Ramos (cell line): ENCODE measurements around the gene BBS10.
"Not testable (repeated sequence)": the region's sequence is repeated elsewhere in the genome, so short reads cannot be mapped to it uniquely, and the experiment has no call there.

ENCODE experiments used
- in situ Hi-C: fragments of 300-500 bp; cut with MboI; formaldehyde crosslinking; loops from one replicate; pipeline ENCODE4 v1.14.3; 2022; ENCODE audit warnings: low sequenced_read_pairs; ENCODE audit not compliant: unreplicated experiment

Gene BBS10

DNA sequence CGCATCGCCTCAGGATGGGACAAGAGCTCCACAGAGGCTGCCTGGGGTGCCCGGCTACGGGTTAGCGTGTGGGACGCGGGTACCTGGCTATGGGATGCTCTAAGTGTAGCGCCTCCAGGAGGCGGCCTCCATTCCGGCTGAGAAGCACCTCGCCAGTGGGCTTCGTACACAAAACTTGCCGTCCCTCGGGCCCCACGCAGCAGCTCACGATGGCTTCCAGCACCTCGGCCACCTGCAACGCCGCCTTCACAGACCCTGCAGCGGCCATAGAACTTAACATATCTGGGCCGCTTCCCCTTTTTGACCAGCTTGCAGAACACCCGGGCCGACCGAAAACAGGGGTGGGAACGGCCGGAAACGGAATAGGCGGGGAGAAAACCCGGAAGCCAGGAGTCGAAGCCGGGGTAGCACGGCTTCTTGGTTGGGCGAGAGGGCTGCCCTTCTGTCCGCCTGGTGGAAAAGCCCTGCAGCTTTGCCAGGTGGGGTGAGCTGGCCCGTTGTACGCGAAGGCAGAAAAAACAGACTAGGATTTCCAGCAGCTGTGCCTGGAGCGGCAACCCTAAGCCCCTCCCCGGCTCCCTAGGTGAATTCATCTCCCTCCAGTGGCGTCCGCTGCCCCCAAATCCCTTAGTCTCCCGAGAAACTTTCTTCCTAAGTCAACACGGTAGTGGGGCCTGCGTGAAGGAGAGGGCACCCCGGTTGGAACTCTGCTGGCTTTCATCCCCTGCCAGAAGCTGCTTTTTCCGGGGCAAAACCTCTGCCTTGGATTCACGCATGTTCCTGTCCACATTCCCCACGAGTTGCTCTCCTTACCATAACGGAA lies at the start of gene BBS10:
BBS10 (minus strand) TSS at position 337 of the 823 bp plus-strand sequence; CDS start at position 280, 57 bp downstream.
- in situ Hi-C loops: no loop called here

DNA sequence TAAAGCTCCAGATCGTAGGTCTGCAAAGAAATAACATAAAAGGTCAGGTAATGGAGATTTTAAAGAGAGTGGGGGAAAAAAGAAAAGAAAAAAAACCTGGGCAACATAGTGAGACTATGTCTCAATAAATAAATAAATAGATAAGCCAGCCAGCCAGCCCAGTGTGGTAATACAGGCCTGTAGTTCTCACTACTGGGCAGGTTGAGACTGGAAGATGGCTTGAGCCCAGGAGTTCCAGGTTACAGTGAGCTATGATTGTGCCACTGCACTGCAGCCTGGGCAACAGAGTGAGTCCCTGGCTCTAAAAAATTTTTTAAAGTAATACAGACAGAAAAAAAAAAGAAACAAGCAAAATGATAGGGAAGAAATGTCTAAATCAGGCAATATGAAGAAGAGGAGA lies 43.2 kb upstream of the BBS10 start:
- in situ Hi-C loops: no loop called here

DNA sequence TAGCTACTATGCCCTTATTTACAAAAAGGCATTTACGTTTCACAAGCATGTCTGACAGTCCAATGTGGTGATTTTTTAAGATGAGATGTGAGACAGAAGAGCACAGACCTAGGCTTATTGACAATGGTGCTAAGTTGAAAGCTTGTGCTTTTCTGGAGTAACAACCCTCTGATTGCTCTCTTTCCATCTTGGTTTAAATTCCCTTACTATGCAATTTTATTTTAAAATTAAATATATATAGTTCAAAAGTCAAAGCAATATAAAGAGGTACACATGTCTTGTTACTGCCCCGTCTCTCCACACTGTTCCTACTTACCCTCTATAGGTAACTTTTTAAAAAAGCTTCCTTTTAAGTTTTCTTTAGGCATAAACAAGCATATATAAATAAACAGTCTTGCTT lies 39.4 kb upstream of the BBS10 start:
- in situ Hi-C loops: no loop called here

DNA sequence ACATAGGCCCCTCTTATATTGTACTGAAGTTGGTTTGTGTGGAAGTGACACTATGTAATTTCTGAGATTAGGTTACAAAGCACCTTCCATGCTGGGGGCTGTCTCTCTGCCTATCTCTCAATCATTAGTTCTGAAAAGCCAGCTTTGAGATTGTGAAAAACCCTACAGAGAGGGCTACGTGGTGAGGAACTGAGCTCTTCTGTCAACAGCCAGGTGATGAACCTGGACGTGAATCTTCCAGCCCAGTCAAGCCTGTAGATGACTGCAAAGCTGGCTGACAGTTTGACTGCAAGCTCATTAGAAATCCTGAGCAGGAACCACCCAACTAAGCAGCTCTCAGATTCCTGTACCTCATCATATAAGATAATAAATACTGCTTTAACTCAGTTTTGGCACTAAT lies 36.3 kb upstream of the BBS10 start:
- in situ Hi-C loops: no loop called here

DNA sequence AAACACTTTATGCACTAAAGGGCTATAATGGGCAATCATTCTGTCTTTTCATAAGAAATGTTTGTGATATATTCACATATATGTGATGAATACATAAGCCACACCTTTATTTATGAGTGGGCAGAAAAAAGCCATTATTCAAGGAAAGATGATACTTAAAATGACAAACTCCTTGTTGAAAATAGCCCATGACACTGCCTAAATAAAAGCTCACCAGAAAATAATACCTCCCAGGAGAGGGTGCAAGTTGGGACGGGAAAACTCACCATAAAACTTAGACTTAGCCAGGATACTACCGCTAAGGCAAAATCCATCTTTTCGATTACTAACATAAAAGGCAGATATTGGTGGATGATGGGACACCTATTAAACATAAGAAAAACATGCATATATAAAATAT lies 35.8 kb upstream of the BBS10 start:
- in situ Hi-C loops: no loop called here

DNA sequence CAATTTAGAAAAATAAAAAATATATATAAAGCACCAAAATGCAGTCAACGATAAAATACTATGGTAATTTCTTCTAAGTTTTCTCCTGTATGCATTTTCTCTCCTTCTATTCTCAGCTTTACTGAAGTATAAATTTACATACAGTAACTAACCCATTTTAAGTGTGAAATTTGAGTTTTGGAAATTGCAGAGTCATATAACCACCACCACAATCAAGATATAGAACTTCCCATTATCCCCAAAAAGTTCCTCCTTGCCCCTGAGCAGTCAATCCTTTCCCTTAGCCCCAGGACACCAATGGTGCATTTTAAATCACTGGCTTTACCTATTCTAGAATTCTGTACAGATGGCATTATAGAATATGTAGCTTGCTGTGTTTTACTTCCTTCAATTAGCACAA lies 31.0 kb upstream of the BBS10 start:
- in situ Hi-C loops: no loop called here

DNA sequence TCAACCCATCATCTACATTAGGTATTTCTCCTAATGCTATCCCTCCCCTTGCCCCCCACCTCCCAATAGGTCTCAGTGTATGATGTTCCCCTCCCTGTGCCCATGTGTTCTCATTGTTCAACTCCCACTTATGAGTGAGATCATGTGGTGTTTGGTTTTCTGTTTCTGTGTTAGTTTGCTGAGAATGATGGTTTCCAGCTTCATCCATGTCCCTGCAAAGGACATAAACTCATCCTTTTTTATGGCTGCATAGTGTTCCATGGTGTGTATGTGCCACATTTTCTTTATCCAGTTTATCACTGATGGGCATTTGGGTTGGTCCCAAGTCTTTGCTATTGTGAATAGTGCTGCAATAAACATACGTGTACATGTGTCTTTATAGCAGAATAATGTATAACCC lies 28.7 kb upstream of the BBS10 start:
- in situ Hi-C loops: not testable (repeated sequence)

DNA sequence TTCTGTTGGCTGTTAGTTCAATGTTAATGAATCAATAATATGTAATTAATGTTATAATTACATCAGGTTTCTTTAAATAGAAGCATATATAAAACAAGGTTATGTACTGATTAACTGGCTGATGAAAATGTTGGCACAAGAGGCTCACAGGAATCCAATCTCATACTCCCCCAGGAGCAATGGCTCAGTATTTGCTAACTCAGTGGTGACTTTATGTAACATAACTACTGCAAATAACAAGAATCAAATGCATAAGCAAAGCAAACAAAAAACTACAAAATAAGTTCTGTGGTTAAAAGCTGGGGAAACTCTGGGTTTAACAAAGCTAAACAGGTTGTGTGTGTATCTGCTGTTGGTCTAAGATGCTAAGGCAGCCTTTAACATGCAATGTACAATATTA lies 27.7 kb upstream of the BBS10 start:
- in situ Hi-C loops: no loop called here

DNA sequence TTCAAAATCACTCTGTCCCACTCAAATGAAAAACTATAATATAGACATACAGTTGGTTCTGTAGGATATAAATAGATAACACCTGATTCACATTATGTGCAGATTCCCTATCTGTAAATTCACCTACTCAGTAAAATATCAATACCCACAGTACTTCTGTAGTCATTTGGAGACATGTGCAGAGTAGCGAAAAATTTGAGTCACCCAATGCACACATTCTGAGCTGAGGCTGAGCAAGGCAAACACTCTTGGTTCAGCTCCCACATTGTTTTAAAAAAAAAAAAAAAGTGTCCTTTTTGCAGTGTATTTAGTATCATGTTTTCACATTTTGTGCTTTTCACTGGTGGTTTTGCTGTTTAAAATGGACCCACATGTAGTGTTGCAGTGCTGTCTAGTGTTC lies 27.3 kb upstream of the BBS10 start:
- in situ Hi-C loops: no loop called here

DNA sequence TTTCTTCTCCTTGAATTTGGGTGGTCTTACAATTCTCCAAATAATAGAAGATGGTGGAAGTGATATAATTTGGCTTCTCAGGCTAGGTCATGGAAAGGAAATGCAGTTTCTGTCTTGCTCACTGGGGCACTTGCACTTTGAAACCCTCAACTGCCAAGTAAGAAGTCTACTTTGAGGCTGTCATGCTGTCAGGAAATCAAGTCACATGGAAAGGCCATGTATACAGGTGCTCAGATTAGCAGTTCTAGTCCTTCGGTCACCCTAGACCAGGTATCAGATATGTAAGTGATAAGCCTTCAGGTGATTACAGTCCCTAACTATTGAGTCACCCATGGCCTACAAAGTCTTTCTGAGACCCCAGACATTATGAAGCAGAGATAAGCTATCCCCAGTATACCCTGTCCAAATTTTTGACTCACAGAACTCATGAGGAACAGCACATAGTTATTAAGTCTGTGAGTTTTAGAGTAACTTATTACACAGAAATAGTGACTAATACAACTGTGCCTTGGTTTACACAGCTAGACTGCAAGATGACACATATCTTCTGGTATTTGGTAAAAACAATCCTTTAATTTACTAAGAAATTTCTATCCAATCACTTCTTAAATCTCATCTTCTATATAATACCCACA lies 26.3 kb upstream of the BBS10 start:
- in situ Hi-C loops: no loop called here

DNA sequence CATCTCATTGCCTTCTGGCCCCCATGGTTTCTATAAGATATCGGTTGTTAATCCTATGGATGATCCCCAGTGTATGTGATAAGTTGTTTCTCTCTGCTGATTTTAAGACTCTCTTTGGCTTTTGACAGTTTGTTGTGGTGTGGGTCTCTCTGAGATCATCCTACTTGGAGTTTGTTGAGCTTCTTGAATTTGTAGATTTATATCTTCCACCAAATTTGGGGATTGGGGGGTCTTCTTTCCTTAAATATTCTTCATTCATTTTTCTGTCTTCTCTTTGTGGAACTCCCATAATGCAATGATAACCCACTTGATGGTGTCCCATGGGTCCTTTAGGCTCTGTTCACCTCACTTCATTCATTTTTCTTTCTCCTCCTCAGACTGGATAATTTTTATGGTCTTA lies 20.0 kb upstream of the BBS10 start:
- in situ Hi-C loops: no loop called here

DNA sequence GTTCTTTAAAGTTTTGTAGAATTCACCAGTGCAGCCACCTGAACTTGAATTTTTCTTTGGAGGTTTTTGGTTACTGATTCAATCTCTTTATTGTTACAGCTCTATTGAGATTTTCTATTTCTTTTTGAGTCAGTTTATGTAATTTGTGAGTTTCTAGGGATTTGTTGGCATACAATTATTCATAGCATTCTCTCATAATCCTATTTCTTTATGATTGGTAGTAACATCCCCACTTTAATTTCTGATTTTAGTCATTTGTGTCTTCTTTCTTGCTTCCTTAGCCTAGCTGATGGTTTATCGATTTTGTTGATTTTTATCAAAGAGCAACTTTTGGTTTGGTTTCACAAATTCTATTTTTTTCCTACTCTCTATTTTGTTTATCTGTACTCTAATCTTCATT lies 17.9 kb upstream of the BBS10 start:
- in situ Hi-C loops: no loop called here

DNA sequence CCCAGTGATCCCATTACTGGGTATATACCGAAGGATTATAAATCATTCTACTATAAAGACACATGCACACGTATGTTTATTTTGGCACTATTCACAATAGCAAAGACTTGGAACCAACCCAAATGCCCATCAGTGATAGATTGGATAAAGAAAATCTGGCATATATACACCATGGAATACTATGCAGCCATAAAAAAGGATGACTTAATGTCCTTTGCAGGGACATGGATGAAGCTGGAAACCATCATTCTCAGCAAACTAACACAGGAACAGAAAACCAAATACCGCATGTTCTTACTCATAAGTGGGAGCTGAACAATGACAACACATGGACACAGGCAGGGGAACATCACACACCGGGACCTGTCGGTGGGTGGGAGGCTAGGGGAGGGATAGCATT lies 15.9 kb upstream of the BBS10 start:
- in situ Hi-C loops: not testable (repeated sequence)

DNA sequence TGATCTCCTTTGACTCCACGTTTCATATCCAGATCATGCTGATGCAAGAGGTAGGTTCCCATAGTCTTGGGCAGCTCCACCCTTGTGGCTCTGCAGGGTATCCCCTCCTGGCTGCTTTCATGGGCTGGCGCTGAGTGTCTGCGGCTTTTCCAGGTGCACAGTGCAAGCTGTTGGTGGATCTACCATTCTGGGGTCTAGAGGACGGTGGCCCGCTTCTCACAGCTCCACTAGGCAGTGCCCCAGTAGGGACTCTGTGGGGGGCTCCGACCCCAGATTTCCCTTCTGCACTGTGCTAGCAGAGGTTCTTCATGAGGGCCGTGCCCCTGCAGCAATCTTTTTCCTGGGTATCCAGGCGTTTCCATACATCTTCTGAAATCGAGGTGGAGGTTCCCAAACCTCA lies 12.1 kb upstream of the BBS10 start:
- in situ Hi-C loops: no loop called here

DNA sequence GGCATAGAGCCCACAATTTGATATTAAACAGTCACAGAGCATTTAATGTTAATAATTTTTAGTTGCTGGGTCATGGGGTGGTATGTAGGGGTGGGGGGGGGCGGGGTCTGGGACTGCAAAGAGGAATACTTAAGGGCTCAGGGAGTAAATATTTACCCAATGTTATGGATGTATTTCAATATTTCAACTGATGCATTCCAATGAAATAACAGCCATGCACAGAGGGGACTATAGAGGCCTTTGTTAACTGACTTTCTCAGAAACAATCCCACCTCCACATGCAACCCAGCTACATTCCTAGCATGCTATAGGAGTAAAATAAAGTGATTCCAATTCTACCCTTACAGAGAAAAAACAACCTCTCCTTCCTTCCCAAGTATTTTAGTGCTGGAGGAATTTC lies 7.9 kb upstream of the BBS10 start:
- in situ Hi-C loops: no loop called here

DNA sequence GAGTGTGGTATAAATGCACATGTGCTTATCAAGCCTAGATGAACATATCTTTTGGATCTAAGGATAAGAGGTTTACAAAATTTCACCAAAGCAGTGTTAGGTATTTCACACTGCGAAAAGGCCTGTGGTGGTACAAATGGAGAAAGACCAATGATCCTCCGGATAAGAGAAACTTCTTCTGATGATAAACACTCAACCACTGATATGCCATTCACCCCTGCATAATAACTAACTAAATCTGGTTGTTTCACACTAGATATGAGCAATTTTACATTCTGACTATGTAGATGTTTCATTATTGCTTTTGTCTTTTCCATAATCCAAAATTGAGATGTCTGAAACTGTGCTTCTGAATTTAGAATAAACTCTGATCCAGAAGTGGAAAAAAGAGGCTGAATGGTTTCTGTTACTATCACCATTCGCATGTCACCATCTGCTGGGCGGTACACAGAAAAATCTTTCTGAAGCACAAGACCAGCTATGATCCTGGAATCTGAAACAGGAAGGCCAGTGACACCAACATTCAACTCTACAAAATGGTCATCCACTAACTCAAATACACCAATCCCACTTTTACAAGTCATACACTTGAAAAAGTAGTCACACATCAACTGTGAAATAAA lies 1.3 kb downstream of the BBS10 start:
- in situ Hi-C loops: no loop called here

DNA sequence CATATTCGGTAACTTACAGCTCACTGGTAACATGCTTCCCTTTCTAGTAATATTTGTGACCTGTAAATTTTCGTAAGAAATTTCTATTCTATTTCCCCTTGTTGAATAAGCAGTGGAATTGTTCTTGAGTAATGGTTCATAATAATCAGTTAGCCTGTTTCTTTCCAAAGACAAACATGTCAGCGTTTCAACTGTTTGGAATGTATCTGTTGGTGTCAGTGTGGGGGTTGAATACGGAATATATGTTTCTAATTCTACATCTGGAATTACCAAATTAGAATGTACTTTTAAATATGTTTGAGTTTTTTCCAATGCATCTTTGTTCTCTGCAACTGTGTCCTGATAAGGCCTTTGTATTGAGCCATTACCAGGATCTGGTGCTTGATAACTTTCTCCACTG lies 2.0 kb downstream of the BBS10 start:
- in situ Hi-C loops: no loop called here

DNA sequence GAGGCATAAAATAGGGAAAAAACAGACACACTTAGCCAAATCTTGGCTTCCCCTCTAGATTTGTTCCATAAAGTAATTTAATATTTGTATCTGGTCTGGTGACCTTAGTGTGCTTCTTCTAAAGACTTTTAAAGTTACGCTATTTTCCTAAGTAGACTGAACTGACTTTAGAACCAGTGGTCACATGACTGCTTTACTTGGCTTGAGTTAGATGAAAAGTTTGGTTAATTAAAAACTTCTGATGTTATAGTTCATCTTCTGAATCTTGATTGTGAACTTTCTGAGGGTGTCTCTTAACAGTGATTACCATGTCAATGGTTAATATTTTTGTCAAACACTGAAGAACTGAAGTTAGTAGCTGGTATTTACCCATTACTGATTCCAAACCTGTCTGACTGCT lies 2.6 kb downstream of the BBS10 start:
- in situ Hi-C loops: no loop called here

DNA sequence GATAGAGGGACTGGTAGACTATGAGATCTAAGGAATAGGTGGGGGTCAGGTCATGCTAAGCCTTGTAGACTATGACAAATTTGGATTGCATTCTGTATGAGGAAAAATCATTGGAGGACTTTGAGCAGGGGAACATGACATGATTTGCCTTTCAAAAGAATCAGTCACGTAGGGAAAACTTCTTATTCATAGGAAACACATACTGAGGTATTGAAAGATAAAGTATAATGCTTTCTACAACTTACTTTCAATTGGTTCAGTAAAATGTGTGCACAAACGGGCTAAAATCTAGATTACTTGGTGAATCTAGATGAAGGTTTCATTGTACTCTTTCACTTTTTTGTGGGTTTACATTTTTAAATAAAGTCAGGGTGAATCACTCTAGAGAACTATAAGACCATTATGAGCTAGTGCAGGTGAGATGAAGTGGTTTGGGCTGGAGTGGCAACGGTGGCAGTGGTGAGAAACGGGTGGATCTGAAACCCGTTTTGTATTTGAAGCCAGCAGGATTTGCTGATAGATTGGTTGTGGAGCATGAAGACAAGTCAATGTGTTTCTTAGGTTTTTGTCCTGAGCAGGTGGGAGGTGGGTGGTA lies 6.7 kb downstream of the BBS10 start:
- in situ Hi-C loops: no loop called here

DNA sequence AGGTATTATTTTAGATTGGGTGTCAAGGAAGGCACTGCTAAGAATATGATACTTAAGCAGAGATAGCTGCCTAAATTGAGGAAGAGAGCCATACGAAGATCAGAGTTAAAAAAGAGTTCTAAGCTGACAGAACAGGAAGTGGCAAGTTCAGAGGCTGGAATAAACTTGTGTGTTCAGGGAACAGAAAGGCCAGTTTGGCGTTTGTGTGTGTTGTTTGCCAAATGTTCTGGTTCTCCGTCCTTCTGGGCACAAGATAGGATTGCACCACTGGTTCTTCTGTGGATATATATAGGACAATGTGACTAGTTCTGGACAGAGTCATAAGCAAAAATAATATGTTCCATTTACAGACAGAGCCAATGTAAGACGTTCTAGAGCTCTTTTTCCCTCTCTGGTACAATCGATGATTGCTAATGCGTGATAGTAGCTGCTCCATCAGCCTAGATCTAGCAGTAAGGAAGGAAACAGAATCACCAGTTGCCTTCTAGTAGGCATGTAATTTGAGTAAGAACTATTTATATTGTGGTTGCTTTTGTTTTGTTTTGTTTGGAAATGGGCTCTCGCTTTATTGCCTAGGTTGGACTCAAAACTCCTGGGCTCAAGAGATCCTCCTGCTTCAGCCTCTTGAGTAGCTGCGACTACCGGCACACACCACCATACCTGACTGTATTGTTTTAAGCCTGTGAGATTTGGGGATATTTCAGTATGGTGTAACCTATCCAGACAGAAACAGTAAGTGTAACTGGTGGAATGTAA lies 7.4 kb downstream of the BBS10 start:
- in situ Hi-C loops: no loop called here
